Suppressor macrophage (primary cell): ENCODE results near the gene ABCB8.
A peak's percentile ranks its signal among the peaks of the same experiment; 100 is the strongest.
"Not testable (repeated sequence)": the region's sequence is repeated elsewhere in the genome, so short reads cannot be mapped to it uniquely, and the experiment has no call there.

Experiments
- DNase-seq, 4 experiments: peaks; one replicate each; pipeline ENCODE4 v3.0.0-alpha.2; 2020 to 2022

Gene ABCB8

DNA sequence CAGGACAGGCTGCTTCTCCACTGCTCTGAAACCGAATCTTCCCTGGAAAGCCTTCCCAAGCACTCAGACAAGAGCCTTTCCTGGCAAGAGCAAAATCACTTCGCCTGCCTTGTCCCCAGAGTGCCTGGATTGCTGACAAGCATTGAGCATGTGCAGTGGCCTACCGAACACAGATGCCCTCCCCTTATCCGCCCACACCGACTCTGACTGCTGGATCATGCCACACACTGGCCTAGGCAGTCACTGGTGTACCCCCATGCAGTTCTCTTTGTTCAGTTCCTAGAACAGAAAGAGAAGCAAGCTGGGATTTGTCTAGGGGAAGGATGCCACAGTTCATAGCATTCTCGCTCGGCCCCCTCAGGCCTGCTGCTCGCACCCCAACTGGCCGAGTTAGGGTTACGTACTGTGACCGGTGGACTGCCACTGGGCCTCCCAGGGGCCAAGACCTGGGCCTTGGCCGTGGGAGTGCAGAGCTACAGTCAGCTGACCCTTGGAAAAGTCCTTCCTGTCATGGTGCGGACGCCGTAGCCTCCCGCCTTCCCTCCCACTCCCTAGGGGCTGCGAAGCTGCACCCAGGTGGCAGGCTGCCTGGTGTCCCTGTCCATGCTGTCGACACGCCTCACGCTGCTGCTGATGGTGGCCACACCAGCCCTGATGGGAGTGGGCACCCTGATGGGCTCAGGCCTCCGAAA is 6.9 kb downstream of the ABCB8 start:
- DNase-seq, result peak; percentile 75 to 88 (median 86)

DNA sequence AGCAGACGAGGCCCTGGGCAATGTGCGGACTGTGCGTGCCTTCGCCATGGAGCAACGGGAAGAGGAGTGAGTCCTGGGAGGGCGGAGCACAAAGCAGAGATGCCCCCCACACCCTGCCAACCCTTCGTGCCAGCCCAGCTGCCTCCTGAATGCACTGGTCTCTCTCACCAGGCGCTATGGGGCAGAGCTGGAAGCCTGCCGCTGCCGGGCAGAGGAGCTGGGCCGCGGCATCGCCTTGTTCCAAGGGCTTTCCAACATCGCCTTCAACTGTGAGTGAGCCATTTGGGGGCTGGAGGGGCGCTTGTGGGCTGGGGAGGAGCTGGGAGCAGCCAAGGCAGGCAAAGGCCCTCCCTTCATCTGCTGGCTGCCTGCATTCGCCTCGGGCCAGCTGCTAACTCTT is 7.7 kb downstream of the ABCB8 start:
- DNase-seq, result no peak

DNA sequence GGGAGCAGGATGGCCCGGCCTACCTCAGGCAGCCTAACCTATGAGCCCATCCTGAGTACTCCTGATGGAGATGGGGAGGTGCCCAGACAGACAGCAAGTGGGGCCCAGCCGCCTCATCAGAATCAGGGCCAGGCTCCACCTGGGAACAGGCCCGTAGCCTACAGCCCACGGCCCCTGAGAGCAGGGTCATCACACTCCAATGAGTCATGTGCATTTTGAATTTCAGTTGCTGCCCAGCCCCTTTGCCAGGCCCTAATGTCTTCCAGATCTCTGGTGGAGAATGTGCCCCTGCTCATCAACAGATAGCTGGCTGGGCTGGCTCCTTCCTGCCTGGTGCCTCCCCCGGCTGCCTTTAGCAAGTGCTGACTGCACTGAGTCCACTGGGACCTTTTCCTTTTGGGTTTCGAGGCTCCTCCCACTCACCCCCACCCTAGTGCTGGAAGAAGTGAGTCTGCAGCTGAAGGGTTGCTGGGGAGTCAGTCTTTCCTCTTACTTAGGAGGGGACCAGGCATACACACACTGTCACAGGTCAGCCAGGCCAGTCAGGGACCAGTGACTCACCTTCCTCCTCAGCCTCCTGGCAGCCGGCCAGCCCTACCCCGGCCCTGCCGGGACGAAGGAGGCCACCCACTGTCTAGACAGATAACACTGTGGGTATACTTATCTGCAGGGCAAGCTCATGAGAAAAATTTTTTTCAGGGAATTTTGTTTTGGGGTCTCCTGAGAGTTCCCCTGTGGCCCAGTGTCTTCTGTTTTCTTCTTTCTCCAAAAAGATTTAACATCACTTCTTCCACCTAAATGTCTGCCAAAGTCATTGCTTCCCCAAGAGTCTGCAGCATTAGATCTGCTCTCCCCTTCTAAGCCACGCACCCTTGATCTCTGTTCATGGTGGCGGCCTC is 10.9 kb downstream of the ABCB8 start:
- peak; percentile 91 to 97 (median 96) for DNase-seq

DNA sequence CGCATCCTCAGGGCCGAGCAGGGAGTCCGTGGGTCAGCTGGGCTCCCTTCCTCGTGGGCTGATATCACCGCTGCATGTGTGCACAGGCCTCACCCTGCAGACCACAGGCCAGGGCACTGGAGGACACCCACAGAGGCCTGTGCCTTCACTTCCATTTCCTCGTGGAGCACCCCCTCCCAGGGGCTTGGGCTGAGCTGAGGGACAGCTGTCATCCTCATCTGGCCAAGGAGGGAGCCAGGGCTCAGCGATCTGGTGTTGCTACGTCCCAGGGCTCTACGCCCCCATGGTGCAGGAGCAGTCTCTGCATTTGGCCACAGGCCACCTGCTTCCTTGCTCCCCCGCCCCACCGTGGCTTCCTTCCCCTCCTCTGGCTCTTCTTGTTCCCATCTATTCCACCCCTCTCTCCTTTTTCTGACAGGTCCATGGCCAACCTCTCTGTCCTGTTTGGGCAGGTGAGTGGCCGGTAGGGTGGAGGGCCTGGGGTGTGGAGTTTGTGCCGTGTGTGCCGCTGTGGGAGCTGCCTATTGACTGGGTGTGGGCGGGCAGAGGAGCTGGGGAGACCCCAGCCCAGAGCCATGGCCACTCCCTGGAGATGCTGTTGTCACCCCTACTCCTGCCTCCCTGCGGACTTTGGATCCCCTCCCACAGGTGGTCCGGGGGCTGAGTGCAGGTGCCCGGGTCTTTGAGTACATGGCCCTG is 11.7 kb downstream of the ABCB8 start:
- DNase-seq, result peak; percentile 63 to 85 (median 76)

DNA sequence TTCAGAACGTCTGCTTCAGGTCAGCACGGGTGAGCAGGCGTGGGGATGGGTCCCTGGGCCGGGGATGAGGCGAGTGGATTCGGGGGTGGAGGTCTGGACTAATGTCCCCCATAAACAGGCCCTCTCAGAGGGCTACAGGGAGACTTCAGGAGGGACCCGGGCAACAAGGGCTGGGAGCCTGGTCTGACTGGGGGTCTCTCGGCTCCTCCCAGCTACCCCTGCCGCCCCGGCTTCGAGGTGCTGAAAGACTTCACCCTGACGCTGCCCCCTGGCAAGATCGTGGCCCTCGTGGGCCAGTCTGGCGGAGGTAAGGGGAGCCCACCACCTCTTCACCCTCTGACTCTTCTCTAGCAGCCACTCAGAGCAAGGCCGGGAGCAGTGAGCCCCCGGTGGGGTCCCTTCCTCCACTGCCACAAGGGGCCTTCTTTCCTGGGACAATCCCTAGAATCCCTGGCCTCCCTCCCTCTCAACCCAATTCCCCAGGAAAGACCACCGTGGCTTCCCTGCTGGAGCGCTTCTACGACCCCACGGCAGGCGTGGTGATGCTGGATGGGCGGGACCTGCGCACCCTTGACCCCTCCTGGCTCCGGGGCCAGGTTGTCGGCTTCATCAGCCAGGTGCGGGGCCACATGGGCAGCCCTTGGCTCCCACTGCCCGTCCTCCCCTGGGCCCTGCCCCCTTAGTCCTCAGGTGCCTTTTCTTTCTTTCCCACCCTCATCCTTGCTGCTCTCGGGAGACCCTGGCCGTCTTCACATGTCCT is 12.5 kb downstream of the ABCB8 start:
- DNase-seq, result no peak

DNA sequence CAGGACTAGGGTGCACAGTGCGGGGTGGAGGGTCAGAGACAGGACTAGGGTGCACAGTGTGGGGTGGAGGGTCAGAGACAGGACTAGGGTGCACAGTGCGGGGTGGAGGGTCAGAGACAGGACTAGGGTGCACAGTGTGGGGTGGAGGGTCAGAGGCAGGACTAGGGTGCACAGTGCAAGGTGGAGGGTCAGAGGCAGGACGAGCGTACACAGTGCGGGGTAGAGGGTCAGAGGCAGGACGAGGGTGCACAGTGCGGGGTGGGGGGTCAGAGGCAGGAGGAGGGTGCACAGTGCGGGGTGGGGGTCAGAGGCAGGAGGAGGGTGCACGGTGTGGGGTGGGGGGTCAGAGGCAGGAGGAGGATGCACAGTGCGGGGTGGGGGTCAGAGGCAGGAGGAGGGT is 15.2 kb downstream of the ABCB8 start:
- not testable (repeated sequence) for DNase-seq

DNA sequence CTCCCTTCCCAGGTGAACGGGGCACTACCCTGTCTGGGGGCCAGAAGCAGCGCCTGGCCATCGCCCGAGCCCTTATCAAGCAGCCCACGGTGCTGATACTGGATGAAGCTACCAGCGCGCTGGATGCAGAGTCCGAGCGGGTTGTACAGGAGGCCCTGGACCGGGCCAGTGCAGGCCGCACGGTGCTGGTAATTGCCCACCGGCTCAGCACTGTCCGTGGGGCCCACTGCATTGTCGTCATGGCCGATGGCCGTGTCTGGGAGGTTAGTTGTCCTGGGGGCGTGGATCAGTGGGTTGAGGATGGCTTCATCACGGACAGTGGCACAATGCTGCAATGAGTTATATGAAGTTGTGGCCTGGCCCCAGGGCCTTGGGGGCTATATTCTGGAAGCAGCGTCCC is 15.7 kb downstream of the ABCB8 start:
- DNase-seq, result no peak

DNA sequence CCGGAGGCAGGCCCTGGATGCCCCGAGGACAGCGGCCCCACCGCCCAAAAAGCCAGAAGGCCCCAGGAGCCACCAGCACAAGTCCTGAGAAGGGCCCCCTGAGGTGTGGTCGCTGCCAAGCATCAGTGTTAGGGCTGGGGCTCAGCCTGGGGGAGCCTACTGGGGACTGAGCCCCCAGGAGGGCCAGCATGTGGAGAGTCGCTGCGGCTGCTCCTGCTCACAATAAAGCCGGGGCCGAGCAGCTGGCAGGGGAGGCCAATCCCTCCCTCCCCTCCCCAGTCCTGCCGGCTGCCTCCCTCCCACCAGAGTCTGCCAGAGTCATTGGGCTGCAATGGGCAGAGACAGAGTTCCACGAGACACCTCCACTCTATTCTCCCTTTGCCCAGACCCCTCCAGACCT is 17.0 kb downstream of the ABCB8 start:
- no peak for DNase-seq

DNA sequence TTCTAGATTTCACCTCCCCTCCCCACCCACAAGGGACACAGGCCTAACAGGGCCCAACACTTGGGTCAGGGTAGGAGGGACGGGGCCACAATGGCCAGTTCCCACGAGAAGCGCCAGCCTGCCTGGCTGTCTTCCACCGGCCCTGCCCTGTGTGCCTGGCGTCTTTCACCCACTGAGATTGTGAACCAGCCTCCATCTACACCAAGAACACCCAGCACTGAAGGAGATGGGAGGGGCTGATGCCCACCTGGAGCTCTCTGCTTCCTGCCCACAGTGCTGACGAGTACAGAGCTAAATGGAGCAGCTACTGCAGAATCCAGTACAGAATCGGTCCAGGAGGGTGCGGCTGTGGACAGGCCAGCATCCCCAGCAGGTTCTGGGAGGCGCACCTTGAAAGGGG is 17.7 kb downstream of the ABCB8 start:
- no peak for DNase-seq

DNA sequence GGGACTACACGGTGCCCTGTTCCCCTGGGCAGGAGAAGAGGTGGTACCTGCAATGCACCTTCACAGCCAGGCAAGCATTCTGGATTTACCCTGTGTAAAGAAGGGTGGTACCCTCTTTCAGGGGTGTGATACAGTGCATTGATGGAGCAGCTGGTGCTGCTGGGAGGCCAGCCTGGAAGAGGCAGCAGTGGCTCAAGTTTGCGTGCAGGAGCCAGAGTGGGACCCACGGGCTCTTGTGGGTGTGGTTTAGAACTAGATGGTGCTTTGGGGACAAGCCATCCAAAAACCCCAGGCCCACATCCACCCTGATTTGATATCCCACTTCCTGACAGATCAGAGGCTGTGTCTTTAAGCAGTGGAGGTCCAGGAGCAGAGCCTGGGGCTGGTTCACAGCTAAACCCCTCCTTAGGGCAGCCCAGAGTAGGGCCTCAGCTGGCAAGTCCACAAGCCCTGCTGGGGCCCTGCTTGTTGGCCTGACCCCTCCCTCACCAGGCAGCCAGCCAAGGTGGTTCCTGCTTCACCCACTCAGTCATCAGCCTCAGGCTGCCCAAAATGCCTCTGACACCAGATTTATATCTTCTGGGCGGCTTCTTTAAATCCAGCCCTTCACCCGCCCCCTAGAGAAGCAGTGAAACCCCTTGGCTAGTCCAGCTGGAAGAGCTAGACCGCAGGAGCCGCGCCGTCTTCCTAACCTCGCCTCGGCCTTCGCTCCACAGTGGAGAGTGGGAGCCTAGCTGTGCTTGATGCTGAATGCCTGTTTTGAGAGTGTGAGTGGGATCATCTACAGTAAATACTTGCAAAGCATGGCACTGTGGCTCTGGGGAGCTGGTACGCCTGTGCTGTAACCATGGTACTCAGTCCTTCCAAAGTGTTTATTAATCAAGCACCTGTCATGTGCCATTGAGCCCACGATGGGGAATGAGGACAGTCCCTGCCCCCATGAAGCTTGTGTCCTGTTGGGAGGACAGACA is 18.6 kb downstream of the ABCB8 start:
- DNase-seq, result peak; percentile 29 to 59 (median 42)

DNA sequence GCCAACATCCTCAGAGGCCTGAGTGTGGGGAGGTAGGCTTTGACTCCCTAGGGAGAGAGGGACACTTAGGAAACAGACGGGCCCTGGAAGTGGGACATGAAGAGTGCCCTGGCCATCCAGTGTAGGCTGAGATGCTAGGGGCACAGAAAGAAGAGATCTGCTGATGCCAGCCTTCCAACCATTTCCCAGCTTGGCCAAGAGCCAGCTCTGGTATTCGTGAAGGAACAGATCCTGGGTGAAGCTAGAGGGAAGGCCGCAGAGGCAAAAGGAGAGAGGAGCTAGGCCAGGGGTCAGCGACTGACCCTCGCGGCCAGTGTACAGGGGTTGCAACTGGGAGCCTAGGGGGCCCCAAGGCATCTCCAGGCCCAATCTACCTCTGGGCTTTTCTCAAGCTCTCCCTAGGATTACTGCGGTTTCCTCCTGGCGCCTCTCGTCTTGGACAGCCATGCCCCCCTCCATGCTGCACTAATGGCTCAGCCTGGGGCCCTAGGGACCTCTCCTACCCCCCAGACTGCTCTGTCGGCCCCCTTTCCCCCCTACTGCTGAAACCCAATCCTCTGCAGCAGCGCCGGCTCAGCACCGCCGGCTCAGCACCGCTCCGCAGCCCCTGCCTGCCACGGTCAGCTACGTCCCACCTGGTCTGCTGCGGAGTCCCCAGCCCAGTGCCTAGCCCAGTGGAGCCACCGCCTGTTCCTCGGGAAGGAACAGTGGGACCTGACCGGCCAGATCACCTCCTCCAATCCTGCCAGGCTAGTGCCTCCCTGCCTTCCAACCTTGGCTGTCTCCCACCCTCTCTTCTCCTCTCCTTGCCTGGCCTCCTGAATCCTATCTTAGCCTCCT is 19.9 kb downstream of the ABCB8 start, which contains the start of gene ASIC3:
ASIC3 (plus strand) TSS at position 556 of the 840 bp plus-strand sequence. CDS start 355 bp downstream, outside the sequence.
- DNase-seq, result no peak

DNA sequence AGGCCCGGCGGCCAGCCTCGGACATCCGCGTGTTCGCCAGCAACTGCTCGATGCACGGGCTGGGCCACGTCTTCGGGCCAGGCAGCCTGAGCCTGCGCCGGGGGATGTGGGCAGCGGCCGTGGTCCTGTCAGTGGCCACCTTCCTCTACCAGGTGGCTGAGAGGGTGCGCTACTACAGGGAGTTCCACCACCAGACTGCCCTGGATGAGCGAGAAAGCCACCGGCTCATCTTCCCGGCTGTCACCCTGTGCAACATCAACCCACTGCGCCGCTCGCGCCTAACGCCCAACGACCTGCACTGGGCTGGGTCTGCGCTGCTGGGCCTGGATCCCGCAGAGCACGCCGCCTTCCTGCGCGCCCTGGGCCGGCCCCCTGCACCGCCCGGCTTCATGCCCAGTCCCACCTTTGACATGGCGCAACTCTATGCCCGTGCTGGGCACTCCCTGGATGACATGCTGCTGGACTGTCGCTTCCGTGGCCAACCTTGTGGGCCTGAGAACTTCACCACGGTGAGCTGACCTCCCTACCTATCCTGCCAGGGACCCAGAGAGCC is 20.7 kb downstream of the ABCB8 start:
- no peak for DNase-seq

DNA sequence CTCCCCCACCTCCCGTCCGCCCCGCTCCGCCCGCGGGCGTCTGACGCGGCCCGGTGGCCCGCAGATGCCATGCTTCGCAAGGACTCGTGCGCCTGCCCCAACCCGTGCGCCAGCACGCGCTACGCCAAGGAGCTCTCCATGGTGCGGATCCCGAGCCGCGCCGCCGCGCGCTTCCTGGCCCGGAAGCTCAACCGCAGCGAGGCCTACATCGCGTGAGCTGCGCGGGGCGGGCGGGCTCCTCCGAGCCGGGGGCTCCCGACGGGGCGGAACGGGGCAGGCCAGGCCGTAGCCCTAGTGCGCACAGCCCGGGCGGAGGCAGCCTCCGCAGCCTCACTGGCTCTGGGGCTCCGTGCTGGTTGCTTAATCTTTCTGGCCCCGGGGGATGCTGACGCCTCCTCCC is 22.9 kb downstream of the ABCB8 start:
- peak; percentile 71 to 88 (median 78) for DNase-seq

DNA sequence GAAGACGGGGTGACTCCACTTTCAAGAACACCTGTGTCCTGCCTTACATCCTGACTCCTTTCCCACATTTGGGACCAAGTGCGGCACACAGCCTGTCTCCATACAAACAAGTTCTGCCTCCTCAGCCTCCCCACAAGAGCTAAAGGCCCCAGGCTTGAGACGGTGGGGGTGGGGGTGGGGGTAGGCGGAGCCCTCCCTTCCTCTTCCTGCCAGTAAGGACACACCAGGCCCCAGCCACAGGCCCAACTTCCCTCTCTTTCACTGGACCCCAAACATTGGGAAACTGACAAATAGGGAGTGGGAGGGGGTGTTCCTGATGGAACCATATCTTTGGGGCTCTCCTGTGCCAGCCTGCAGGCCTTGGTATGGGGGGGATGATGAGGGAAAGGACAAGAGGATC is 24.8 kb downstream of the ABCB8 start:
- peak; percentile 44 to 77 (median 64) for DNase-seq

DNA sequence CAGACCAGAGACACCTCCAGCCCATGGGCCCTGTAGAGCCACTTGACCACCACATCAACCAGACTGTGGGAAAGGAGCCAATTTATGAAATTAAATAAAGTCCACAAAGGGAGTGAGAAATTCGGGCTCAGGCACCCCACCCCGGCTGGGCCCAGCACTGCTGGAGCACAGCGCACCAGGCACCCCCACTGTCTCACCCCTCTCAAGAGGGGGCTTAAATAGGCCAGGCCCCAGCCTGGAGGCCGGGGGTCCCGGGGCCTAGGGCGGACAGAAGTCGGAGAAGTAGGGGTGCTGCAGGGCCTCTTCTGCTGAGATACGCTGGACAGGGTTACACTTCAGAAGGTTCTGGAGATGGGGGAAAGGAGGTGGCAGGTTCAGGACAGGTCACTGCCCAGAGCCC is 25.5 kb downstream of the ABCB8 start:
- no peak for DNase-seq

DNA sequence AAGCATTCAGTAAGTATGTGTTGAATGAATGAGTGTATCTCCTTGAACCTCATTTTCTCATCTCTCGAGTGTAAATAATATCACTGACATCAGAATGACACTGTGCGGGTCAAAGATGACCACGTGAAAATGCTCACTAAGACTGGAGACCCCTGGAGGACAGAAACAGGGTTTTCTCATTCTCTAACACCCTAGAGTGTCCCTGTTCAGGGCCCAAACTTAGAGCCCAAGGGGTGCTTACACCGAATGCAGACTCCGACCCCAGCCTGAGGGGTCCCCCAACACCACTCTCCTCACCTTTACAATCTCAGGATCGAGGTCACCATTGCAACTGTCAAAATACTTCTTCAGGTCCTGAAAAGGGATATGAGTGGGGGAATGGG is 28.0 kb downstream of the ABCB8 start:
- no peak for DNase-seq

DNA sequence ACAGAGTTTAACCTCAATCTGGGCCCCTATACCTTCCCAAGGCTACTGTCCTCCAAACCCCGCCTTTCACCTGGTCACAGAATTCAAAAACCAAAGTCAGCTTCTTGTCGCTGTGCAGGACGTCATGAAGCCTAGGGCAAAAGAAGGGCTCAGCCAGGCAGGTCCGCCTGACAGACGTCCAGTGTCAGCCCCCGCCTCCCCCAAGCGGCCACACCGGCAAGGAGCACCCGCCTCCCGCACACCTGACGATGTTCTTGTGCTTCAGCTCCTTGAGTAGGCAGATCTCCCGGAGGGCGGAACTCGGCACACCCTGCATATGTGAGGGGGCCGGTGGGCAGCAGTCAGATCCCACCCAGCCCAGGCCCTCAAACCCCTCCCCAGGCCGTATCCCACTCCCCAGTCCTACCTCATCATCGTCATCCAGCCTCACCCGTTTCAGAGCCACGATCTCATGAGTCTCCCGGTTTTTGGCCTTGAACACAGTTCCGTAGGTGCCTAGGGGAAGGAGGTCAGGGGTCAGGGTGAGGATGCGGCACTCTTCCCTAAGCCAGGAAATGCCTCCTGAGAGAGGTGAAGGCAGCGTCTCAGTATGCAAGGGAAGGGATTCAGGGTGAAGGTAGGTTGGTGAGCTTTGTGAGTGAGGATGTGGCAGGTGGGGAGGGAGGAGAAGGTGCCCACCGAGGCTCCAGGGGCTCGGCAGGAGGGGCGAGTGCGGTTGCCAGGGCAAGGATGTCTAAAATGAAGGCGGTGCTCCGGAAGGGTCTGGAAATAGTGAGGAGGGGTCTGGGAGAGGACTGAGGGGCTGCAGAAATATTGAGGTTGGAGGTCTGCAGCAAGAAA is 28.6 kb downstream of the ABCB8 start:
- DNase-seq, result no peak

DNA sequence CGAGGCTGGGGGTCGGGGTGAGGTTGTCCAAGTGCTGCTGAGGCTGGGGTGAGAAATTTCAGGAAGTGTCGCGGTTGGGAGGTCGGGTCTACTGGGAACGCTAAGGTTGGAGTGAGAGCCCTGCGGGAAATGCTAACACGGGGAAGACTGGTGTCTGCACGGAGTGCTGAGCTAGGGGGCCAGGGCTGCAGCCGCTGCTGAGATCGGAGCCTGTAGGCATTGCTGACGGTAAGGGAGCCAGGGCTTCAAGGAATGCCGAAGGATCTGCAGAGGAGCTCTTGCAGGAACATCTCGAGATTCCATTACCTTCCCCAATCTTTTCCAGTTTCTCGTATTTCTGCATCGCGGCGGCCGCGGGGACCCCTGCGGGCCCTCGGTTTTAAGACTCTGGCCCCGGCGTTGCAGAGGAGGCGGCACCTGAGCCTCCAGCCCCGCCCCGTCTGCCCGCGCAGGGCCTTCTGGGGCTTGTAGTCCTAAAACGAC is 29.3 kb downstream of the ABCB8 start, which contains the start of gene CDK5:
CDK5 (minus strand) TSS at position 392 of the 483 bp plus-strand sequence; CDS start at position 343, 49 bp downstream.
- DNase-seq, result peak in 3 of 4 experiments; percentile 37 to 56 (median 40)
